Trophoblast cell (in vitro differentiated cells and primary cell): ENCODE results near the gene HARS2.

Experiments used
- DNase-seq, 2 donors: peaks; one replicate each; pipeline ENCODE4 v3.0.0-alpha.2; 2016
- H2AFZ ChIP-seq: 2 replicates; pipeline ENCODE4 v1.6.1; 2013; ENCODE audit warnings: low read length, moderate library complexity, mild to moderate bottlenecking; ENCODE audit not compliant: insufficient read depth, poor library complexity
- H2AK5ac ChIP-seq: 2 replicates; pipeline ENCODE4 v1.6.1; 2013; ENCODE audit warnings: mild to moderate bottlenecking, low read length
- H2BK120ac ChIP-seq: 2 replicates; pipeline ENCODE4 v1.6.1; 2013; ENCODE audit warnings: low read length, mild to moderate bottlenecking, moderate library complexity; ENCODE audit not compliant: insufficient read depth, poor library complexity
- H2BK12ac ChIP-seq: 2 replicates; pipeline ENCODE4 v1.6.1; 2013; ENCODE audit warnings: mild to moderate bottlenecking, low read length, moderate library complexity
- H2BK5ac ChIP-seq: 2 replicates; pipeline ENCODE4 v1.6.1; 2013; ENCODE audit warnings: low read length, low read depth, moderate library complexity, mild to moderate bottlenecking; ENCODE audit not compliant: poor library complexity
- H3K14ac ChIP-seq: 2 replicates; pipeline ENCODE4 v1.6.1; 2013; ENCODE audit warnings: mild to moderate bottlenecking, low read length
- H3K18ac ChIP-seq: 2 replicates; pipeline ENCODE4 v1.6.1; 2013; ENCODE audit warnings: mild to moderate bottlenecking, low read length
- H3K23ac ChIP-seq: 2 replicates; pipeline ENCODE4 v1.6.1; 2013; ENCODE audit warnings: low read length
- H3K27ac ChIP-seq: 2 replicates; pipeline ENCODE4 v1.5.1; 2013; ENCODE audit warnings: low read depth, mild to moderate bottlenecking, inconsistent platforms, low read length, moderate library complexity
- H3K27me3 ChIP-seq: 2 replicates; pipeline ENCODE4 v1.6.1; 2013; ENCODE audit warnings: inconsistent platforms, mild to moderate bottlenecking, low read length, moderate library complexity; ENCODE audit not compliant: insufficient read depth
- H3K36me3 ChIP-seq, 2 experiments: 1 replicate in 1 of 2; 2 replicates in 1 of 2; pipeline ENCODE4 v1.6.1; 2013; ENCODE audit warnings: low read length in 2 of 2, mild to moderate bottlenecking in 2 of 2, moderate library complexity in 1 of 2; ENCODE audit not compliant: insufficient read depth in 2 of 2, control insufficient read depth in 1 of 2
- H3K4ac ChIP-seq: 2 replicates; pipeline ENCODE4 v1.6.1; 2013; ENCODE audit warnings: low read depth, mild to moderate bottlenecking, low read length, moderate library complexity
- H3K4me1 ChIP-seq, 2 experiments: 1 replicate in 1 of 2; 2 replicates in 1 of 2; pipeline ENCODE4 v1.6.1; 2013; ENCODE audit warnings: low read length in 2 of 2, mild to moderate bottlenecking in 2 of 2, moderate library complexity in 1 of 2; ENCODE audit not compliant: insufficient read depth in 2 of 2, control insufficient read depth in 1 of 2
- H3K4me2 ChIP-seq: 2 replicates; pipeline ENCODE4 v1.6.1; 2013; ENCODE audit warnings: inconsistent platforms, mild to moderate bottlenecking, low read length, moderate library complexity
- H3K4me3 ChIP-seq: 2 replicates; pipeline ENCODE4 v1.5.1; 2013; ENCODE audit warnings: mild to moderate bottlenecking, low read depth, low read length, inconsistent platforms
- H3K79me1 ChIP-seq: one replicate; pipeline ENCODE4 v1.6.1; 2013; ENCODE audit warnings: low read length
- H3K79me2 ChIP-seq: 2 replicates; pipeline ENCODE4 v1.6.1; 2013; ENCODE audit warnings: low read length, mild to moderate bottlenecking; ENCODE audit not compliant: control insufficient read depth, insufficient read depth, poor library complexity
- H3K9ac ChIP-seq: 2 replicates; pipeline ENCODE4 v1.6.1; 2013; ENCODE audit warnings: mild to moderate bottlenecking, low read length
- H3K9me3 ChIP-seq: 2 replicates; pipeline ENCODE4 v1.6.1; 2013; ENCODE audit warnings: low read depth, mild to moderate bottlenecking, control low read depth, inconsistent platforms, low read length; ENCODE audit not compliant: insufficient read depth
- H4K12ac ChIP-seq: 2 replicates; pipeline ENCODE4 v1.6.1; 2013; ENCODE audit warnings: low read depth, mild to moderate bottlenecking, low read length, moderate library complexity
- H4K8ac ChIP-seq: 2 replicates; pipeline ENCODE4 v1.6.1; 2013; ENCODE audit warnings: low read depth, mild to moderate bottlenecking, low read length, moderate library complexity
- H4K91ac ChIP-seq: one replicate; pipeline ENCODE4 v1.6.1; 2013; ENCODE audit warnings: low read depth, mild to moderate bottlenecking, low read length, moderate library complexity
- WGBS: extraction: QIAGEN DNeasy Blood & Tissue Kit; methylation state at CpG from one replicate; pipeline ENCODE4 v1.1.7; 2013; ENCODE audit warnings: missing lambda C conversion rate; ENCODE audit not compliant: insufficient read length, insufficient coverage; ENCODE audit errors: extremely low coverage; 5-methylcytosine and 5-hydroxymethylcytosine counted together

HARS2 gene

DNA sequence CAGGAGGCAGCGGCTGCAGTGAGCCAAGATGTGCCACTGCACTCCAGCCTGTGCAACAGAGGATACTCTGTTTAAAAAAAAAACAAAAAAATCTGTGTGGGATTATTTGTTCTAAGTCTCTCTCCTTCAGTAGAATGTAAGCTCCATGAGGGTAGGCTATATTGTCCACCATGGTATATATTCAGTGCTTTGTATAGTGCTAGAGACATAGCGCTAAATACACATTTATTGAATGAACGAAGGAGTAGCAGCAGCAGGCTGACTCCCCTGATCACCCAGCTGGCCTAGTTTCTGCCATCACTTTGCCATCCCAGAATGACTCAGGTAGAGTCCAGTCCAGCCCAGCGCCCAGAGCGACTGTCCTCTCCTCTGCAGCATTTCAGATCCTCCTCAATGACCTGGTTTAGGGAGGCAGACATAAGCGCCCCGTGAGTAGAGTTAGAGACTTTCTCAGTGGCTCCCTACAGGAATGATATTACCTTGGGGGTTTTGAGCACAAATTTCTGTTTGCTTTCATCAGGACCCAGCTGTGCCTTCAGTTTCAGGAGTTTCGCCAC, 801 bp upstream of the HARS2 start:
- H3K36me3 ChIP-seq: peaks cover 28 to 33% of the 10 kb centered on the region in 2 experiments
- peaks cover 3 to 4% of the 10 kb centered on the region in 2 experiments for H3K4me1 ChIP-seq
- peak overlapping the region; percentile 18 for H2AFZ ChIP-seq
- peak overlapping the region; percentile 61 for H3K27ac ChIP-seq
- H2AK5ac ChIP-seq: no peak overlapping the region
- H3K4me2 ChIP-seq: peak overlapping the region; percentile 91
- H4K8ac ChIP-seq: peak overlapping the region; percentile 75
- H3K9ac ChIP-seq: peak overlapping the region; percentile 82
- H3K23ac ChIP-seq: no peak overlapping the region
- peak overlapping the region; percentile 52 for H3K14ac ChIP-seq
- H4K12ac ChIP-seq: peak overlapping the region; percentile 85
- H3K27me3 ChIP-seq: no peaks in the 10 kb centered on the region
- H2BK5ac ChIP-seq: peak overlapping the region; percentile 4
- no peak overlapping the region for H2BK12ac ChIP-seq
- H3K9me3 ChIP-seq: no peaks in the 10 kb centered on the region
- peaks cover 7% of the 10 kb centered on the region for H3K79me1 ChIP-seq
- peak overlapping the region; percentile 15 for H4K91ac ChIP-seq
- peak overlapping the region; percentile 86 for H3K4me3 ChIP-seq
- peak overlapping the region; percentile 13 for H3K4ac ChIP-seq
- H3K79me2 ChIP-seq: peaks cover 10% of the 10 kb centered on the region
- WGBS: no CpG with 5 or more reads among the region's 8 CpGs
- peak in 1 of 2 donors; percentile 7 for DNase-seq
- no peak overlapping the region for H2BK120ac ChIP-seq
- H3K18ac ChIP-seq: peak overlapping the region; percentile 51

DNA sequence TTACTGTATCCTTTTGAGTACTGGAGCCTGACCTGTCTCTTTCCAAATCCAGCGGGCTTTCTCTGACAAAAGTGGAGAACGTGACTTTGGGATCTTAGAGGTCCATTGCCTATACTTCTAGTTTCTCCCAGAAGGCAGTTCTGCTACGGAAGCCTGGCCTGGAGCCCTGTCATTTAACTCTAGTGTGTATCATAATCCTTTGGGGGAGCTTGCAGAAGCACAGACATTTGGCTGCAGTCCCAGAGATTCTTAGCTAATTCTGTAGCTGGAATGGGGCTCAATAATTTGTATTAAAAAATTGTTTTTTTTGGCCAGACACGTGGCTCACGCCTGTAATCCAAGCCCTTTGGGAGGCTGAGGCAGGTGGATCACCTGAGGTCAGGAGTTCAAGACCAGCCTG, 3.0 kb downstream of the HARS2 start:
- Histone ChIP-seq H2BK12ac (no peak overlapping the region), H3K36me3 (peaks cover 30 to 53% of the 10 kb centered on the region in 2 experiments), H2AK5ac (no peak overlapping the region), H3K23ac (no peak overlapping the region), H3K4me1 (peaks cover 3 to 4% of the 10 kb centered on the region in 2 experiments), H3K4me3 (no peak overlapping the region), H4K91ac (no peak overlapping the region), H2BK5ac (no peak overlapping the region), H4K12ac (no peak overlapping the region), H3K4ac (no peak overlapping the region), H3K14ac (no peak overlapping the region), H3K4me2 (no peak overlapping the region), H3K9me3 (no peaks in the 10 kb centered on the region), H2BK120ac (no peak overlapping the region), H3K27ac (no peak overlapping the region), H3K79me2 (peaks cover 10% of the 10 kb centered on the region), H3K79me1 (peaks cover 7% of the 10 kb centered on the region), H2AFZ (no peak overlapping the region), H3K27me3 (no peaks in the 10 kb centered on the region), H3K18ac (no peak overlapping the region), H4K8ac (no peak overlapping the region), H3K9ac (no peak overlapping the region)
- WGBS: no CpG with 5 or more reads among the region's 5 CpGs
- no peak for DNase-seq

DNA sequence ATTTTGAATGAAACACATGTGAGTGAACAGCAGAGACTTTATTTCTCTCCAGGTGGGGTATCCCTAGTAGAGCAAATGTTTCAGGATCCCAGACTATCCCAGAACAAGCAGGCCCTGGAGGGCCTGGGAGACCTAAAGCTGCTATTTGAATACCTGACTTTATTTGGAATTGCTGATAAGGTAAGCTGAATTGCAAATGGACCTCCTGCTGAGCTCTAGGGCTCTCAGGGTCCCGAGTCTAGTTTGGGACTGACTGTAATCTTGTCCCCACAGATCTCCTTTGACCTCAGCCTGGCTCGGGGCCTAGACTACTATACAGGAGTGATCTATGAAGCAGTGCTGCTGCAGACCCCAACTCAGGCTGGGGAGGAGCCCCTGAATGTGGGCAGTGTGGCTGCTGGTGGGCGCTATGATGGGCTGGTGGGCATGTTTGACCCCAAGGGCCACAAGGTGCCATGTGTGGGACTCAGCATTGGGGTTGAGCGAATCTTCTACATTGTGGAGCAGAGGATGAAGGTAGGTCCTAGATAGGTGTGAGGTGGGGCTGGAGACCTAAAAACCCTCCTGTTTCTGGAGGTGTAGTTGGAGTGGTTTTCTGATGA, 5.7 kb downstream of the HARS2 start:
- H3K4me3 ChIP-seq: no peak overlapping the region
- H3K79me2 ChIP-seq: peaks cover 9% of the 10 kb centered on the region
- no peak overlapping the region for H3K18ac ChIP-seq
- no peak overlapping the region for H2BK5ac ChIP-seq
- H2AK5ac ChIP-seq: no peak overlapping the region
- H3K14ac ChIP-seq: no peak overlapping the region
- no peak overlapping the region for H4K12ac ChIP-seq
- no peak overlapping the region for H2BK120ac ChIP-seq
- no peaks in the 10 kb centered on the region for H3K9me3 ChIP-seq
- no peak overlapping the region for H4K8ac ChIP-seq
- no CpG with 5 or more reads among the region's 4 CpGs for WGBS
- H3K4me1 ChIP-seq: peaks cover 3% of the 10 kb centered on the region in 2 experiments
- H2AFZ ChIP-seq: no peak overlapping the region
- no peak overlapping the region for H3K4ac ChIP-seq
- peaks cover 30 to 58% of the 10 kb centered on the region in 2 experiments for H3K36me3 ChIP-seq
- H3K9ac ChIP-seq: no peak overlapping the region
- no peak overlapping the region for H3K23ac ChIP-seq
- no peak overlapping the region for H4K91ac ChIP-seq
- H3K27ac ChIP-seq: no peak overlapping the region
- no peaks in the 10 kb centered on the region for H3K27me3 ChIP-seq
- no peak for DNase-seq
- no peak overlapping the region for H2BK12ac ChIP-seq
- H3K79me1 ChIP-seq: peaks cover 1% of the 10 kb centered on the region
- H3K4me2 ChIP-seq: no peak overlapping the region

DNA sequence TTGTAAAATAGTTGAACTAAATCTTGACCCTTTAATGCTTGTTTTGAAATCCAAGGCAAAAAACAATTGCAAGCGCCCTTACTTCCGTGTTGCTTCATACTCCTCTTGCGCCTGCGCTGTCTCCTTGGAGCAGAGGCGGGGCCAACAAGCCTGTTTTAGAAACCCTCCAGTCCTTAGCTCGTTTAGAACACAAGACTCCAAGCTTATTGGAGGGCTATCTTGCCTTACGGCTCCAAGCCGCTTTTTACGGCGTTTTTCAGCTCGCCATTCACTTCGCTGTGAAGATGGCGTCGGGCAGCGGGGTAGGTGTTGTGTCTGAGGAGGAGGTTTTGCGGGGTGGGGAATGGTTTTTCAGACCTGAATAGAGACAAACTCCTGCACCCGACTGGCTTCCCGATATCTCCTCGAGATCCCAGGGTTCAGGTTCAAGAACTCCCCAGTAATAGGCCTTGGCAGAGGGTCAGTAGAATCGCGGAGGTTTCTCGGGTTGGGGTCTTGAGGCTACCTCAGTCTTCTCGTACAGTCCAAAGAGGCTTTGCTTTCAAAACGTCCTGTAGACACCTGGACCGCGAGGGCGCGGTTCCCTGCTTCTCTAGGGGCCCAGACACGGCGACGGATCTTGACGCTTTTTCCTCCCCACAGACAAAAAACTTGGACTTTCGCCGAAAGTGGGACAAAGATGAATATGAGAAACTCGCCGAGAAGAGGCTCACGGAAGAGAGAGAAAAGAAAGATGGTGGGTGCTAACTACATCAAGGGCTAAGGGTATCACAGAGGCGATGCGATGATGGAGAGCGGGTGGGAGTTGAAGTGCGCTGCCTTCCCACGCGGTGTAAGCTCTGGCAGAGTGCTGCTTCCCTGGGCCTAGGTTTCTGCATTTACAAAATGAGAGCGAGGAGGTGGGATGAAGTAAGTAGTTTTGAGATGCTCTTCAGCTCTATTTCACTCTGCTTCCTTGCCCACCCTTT, 9.2 kb downstream of the HARS2 start, which contains the start of gene ZMAT2:
TSS of gene ZMAT2 (plus strand) at position 271 of the 968 bp plus-strand sequence. CDS start at position 285, 14 bp downstream.
- Histone ChIP-seq H4K12ac (peak within 1 kb of the TSS; percentile 28), H2BK5ac (peak within 1 kb of the TSS; percentile 8), H2BK120ac (peak within 1 kb of the TSS; percentile 12), H3K9me3 (no peaks in the 10 kb centered on the region), H2BK12ac (no peak within 1 kb of the TSS), H3K14ac (peak within 1 kb of the TSS; percentile 8), H3K79me2 (peaks cover 8% of the 10 kb centered on the region), H4K91ac (peak within 1 kb of the TSS; percentile 23), H3K23ac (no peak within 1 kb of the TSS), H3K36me3 (peaks cover 21 to 66% of the 10 kb centered on the region in 2 experiments), H2AK5ac (peak within 1 kb of the TSS; percentile 25), H3K4me1 (peaks cover 3% of the 10 kb centered on the region in 2 experiments), H3K18ac (peak within 1 kb of the TSS; percentile 10), H3K9ac (peak within 1 kb of the TSS; percentile 87), H4K8ac (peak within 1 kb of the TSS; percentile 84), H3K4me2 (peak within 1 kb of the TSS; percentile 92), H3K4ac (peak within 1 kb of the TSS; percentile 68), H3K79me1 (peaks cover 1% of the 10 kb centered on the region), H3K27me3 (no peaks in the 10 kb centered on the region), H3K4me3 (peak within 1 kb of the TSS; percentile 86), H2AFZ (peak within 1 kb of the TSS; percentile 24), H3K27ac (no peak within 1 kb of the TSS)
- WGBS: no CpG with 5 or more reads among the region's 44 CpGs
- peak; percentile 99 for DNase-seq
